ENCODE measurements around the gene DLGAP1. TPM values are rescaled to one million over a fixed set of nuclear protein-coding genes. Genes with fewer than 3 reads are reported as not detected.

The DLGAP1 gene
- total and polyA plus RNA-seq, 2 of the 8 experiments (the other 6 are each of a cell fraction or from before 2014, with no cell fraction given) = 11.8 to 16.9 TPM

DNA sequence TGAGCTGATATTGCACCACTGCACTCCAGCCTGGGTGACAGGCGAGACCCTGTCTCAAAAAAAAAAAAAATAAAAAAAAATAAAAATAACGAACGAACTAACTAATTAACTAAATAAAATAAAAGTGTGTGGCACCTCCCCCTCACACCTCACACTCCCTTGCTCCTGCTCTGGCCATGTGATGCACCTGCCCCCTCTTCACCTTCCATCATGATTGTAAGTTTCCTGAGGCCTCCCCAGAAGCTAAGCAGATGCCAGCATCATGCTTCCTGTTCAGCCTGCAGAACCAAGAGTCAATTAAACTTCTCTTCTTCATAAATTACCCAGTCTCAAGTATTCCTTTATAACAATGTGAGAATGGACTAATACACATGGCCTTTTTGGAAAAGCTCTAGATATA lies 773.0 kb downstream of the DLGAP1 start (continued):
- TF ChIP-seq HDAC2 (IDR thresholded peaks at IDR 0.05; ENCODE audit: borderline replicate concordance in 1 of 2, low read depth in 2 of 2, low read length in 2 of 2) = no peak
- TF ChIP-seq SUZ12 (IDR thresholded peaks at IDR 0.05; ENCODE audit: low read length) = no peak
- no peak for TF ChIP-seq CTBP2 (IDR thresholded peaks at IDR 0.05; ENCODE audit: borderline replicate concordance, insufficient read depth, insufficient read length, low read length)
- TF ChIP-seq BRCA1 (IDR thresholded peaks at IDR 0.05; ENCODE audit: low read depth, low read length) = no peak
